ENCODE results near the gene FBXO41. TPM values are rescaled to one million over a fixed set of nuclear protein-coding genes. Genes with fewer than 3 reads are reported as not detected.

Gene FBXO41
- total RNA-seq, 1 donor from 2014 or later: 0.33 TPM

DNA sequence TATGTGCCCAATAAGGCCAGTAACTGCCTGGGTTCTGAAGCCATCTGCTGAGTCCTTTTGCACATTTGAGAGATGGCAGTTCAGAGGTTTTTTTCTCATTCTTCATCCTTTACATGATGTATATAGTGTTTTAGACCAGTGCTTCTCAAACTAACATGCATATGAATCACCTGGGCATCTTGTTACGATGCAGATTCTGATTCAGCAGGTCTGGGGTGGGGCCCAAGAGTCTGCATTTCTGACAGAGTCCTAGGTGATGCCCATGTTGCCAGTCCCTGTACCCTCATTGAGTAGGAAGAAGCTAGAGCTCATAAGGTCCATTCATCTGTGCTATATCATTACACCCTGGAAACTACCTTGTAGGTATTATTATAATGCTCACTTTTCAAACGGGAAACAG, 66.5 kb downstream of the FBXO41 start:
- DNase-seq (ENCODE audit: low spot score): no peak
- no peak for ATAC-seq

DNA sequence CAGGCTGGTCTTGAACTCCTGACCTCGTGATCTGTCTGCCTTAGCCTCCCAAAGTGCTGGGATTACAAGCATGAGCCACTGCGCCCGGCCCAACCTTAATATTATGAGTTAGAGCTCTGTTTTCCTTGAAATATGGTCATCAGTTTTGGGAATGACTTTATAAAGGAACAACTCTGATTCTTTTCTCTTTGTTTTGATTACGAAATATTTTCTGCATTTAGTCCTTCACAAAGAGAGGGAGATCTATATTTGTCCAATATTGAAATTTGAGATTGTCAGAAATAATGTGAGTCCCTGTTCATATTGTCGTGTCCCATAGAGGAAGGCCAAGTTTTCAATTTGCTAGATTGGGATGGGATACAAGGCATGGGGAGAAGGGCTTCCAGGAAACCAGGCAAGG, 67.1 kb downstream of the FBXO41 start:
- no peak for DNase-seq (ENCODE audit: low spot score)
- no peak for ATAC-seq

DNA sequence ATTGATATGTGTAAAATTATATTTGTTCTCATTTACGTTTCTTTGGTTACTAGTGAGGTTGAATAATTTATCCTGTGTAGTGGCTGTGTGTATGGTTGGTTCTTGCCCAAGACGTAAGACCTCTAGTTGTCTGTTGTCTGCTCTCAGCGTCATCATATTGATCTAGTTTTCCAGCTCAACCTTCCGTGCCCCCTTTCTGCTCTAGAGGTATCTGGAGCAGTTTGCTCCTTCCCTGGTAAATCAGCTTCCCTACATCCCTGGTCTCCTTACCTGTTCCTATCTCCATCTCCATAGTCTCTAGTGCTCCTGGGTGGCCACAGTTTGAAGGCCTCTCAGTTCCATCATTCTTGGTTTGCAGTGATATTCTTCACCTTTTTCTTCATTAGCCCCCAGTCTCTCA, 69.0 kb downstream of the FBXO41 start:
- DNase-seq (ENCODE audit: low spot score) (no peak), ATAC-seq (no peak)

DNA sequence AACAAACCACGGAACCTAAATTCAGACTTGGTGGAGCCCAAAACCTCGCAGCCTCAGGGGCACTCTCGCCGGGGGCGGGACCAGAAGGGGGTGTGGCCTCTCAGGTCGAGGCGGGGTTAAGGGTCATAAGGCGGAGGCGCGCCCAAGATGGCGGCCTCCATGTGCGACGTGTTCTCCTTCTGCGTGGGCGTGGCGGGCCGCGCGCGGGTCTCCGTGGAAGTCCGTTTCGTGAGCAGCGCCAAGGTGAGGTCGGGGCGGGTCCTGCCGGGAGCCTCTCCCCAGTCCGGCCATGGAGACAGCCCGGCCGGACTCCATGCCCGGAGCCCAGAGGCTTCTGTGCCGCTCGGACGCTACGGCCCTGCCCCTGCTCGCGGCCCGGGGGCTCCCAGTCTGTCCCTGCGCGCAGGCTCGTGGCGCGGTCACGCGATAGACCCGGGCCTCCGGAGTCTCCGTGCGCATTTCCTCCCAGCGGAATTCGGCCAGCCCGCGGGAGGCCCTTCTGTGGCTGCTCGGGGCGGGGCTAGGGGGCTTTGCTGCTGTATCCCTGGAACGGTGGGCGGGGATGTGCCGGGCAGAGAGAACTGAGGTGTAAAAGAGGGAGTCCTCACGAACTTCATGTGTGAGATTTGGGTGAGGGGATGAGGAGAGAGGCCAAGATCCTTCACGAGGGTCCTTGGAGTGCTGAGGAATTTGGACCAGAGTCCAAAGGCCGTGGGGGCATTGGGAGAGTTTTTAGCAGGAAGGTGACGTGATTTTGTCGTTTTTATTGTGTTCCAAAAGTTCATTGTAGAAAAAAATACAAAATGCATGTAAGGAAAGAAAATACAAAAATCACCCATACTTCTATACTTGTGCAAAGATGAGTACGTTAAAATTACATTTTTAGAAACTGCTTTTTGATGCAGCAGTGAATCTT, 69.9 kb downstream of the FBXO41 start, which contains the start of gene SMYD5:
Gene SMYD5, plus strand, starts transcription at position 126 of the 916 bp plus-strand sequence. Its CDS starts 22 bp downstream, at position 148.
- ATAC-seq (peak; percentile 94), DNase-seq (ENCODE audit: low spot score) (peak; percentile 88)

DNA sequence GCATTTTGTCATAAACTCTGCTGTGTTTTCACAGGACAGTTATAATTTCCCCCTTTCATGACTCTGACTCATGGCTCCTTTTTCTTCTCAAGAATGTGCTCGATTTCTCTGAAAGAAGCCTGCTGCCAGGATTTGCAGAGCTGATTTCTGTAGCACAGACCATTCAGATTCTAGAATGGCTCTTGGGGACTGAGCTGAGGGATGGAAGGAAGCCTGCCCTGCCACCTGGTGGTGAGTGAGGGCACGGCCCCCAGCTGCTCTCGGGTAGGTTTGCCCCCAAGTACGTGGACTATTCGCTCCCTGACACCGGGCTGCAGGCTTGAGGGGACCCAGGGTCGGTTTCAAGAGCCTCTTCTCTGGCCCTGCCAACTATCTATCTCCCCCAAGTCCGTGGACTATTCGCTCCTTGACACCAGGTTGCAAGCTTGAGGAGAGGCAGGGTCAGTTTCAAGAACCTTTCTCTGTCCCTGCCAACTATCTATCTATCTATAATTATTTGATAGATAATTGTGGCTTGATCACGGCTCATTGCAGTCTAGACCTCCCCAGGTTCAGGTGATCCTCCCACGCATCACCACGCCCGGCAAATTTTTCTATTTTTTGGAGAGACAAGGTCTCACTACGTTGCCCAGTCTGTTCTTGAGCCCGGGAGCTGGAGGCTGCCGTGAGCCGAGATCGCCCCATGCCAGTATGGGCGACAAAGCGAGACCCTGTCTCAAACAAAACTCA, 71.7 kb downstream of the FBXO41 start:
- peak; percentile 63 for DNase-seq (ENCODE audit: low spot score)
- peak; percentile 71 for ATAC-seq

DNA sequence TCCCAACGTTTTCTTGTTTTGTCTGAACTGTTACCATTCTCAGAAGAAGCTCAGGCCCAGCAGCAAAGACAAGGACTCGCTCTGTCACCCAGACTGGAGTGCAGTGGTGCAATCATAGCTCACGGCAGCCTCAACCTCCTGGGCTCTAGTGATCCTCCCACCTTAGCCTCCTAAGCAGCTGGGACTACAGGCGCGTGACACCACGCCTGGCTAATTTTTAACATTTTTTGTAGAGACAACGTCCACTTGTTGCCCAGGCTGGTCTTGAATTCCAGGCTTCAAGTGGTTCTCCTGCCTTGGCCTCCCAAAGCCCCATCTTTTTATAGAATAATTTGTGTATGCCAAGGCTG, 72.2 kb downstream of the FBXO41 start:
- no peak for ATAC-seq
- no peak for DNase-seq (ENCODE audit: low spot score)

DNA sequence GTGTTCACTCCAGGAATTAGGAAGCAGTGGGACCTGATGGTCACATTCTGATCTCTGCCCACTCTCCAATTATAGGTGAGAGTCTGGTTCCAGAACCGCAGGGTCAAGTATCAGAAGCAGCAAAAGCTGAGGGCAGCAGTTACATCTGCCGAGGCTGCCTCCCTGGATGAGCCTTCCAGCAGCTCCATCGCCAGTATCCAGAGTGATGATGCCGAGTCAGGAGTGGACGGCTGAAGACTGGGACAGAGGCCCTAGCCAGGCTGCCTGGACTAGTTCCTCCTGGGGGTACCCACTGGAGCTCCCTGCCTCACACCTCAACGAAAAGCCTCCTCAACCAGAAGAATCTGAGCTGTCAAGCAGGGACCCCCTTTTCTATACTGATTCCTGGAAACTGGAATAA, 73.6 kb downstream of the FBXO41 start:
- ATAC-seq (no peak), DNase-seq (ENCODE audit: low spot score) (no peak)

DNA sequence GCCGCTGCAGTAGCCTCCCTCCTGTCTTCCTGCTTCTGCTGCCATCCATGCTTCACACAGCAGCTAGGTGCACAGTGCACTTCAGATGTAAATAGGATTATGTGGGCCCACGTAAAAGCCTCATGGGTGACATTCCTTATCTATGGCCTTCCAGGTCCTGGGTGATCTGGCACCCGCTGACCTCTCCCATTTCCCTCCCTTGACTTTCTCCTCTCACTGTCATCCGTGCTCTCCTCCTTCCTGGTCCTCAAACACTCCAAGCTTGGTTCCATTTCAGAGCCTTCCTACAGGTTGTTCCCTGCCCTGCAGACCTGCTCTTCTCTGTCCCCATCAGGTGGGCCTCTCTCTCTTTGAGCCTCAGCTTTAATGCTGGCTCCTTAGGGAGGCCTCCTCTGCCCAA, 74.3 kb downstream of the FBXO41 start:
- no peak for ATAC-seq
- DNase-seq (ENCODE audit: low spot score): no peak

DNA sequence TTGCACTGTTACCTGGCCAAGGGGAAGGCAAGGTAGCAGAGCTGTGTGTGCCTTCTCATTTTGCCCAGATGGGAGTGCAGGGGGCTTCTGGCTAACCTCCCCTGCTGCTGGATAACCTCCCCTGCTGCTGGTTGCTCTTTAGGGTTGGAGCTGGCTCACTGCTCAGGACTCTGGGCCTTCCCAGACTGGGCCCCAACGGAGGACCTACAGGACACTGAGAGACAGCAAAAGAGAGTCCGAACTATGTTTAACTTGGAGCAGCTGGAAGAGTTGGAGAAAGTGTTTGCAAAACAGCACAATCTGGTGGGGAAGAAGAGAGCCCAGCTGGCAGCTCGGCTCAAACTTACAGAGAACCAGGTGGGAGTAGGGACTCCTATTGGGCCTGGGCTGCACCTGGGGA, 76.0 kb downstream of the FBXO41 start:
- DNase-seq (ENCODE audit: low spot score): no peak
- ATAC-seq: no peak

DNA sequence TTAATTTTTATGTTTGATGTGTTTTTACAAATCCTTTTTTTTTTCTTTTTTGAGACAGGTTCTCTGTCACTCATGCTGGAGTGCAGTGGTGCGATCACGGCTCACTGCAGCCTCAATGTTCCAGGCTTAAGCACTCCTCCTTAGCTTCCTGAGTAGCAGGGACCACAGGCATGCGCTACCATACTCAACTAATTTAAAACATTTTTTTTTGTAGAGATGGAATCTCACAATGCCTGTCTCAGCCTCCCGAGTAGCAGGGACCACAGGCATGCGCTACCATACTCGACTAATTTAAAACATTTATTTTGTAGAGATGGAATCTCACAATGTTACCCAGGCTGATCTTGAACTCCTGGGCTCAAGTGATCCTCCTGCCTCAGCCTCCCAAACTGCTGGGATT, 78.7 kb downstream of the FBXO41 start:
- DNase-seq (ENCODE audit: low spot score) (no peak), ATAC-seq (no peak)

Other genes starting within 250 kb of the FBXO41 start
- 80.1 TPM for gene SFXN5, start 212.8 kb downstream of the FBXO41 start, total RNA-seq
- gene RAB11FIP5, start 171.5 kb downstream of the FBXO41 start, total RNA-seq: 6.0 TPM
- not detected for gene NOTO, start 81.9 kb downstream of the FBXO41 start, total RNA-seq
- 6.0 TPM for gene SMYD5, start 70.2 kb downstream of the FBXO41 start, total RNA-seq
- 24.4 TPM for gene PRADC1, start 51.2 kb downstream of the FBXO41 start, total RNA-seq
- 93.7 TPM for gene CCT7, start 50.2 kb downstream of the FBXO41 start, total RNA-seq
- not detected for gene EGR4, start 9.1 kb upstream of the FBXO41 start, total RNA-seq
- gene ALMS1, start 101.4 kb upstream of the FBXO41 start, total RNA-seq: 6.0 TPM

Measured in left lobe of liver (tissue), 2 donors.